K562 (cell line): Measurements from ENCODE around the gene CDKN2AIP. TPM values are rescaled to one million over a fixed set of nuclear protein-coding genes. Genes with fewer than 3 reads are reported as not detected.
A peak's percentile ranks its signal among the peaks of the same experiment; 100 is the strongest.

Experiments used
- BCL6 ChIP-seq: fragments of 250-450 bp; sonication (Bioruptor Pico); IDR thresholded peaks from 2 replicates; pipeline ENCODE4 v1.4.0; 2020
- CAMTA2 ChIP-seq: fragments of 250-450 bp; sonication (Bioruptor Pico); conservative IDR thresholded peaks from 2 replicates; pipeline ENCODE4 v1.5.1; 2022
- HDAC3 ChIP-seq: fragments of 450-650 bp; IDR thresholded peaks from 2 replicates; pipeline ENCODE4 v1.6.1; 2018; ENCODE audit warnings: borderline replicate concordance, mild to moderate bottlenecking, moderate library complexity; ENCODE audit not compliant: partially characterized antibody
- L3MBTL2 ChIP-seq: fragments of 450-650 bp; IDR thresholded peaks from 2 replicates; pipeline ENCODE4 v1.6.1; 2016; ENCODE audit warnings: mild to moderate bottlenecking, moderate library complexity
- MLLT1 ChIP-seq, 2 experiments: fragments of 450-650 bp; IDR thresholded peaks; 2 replicates each; pipeline ENCODE4 v1.6.1; 2016
- NCOA4 ChIP-seq: fragments of 450-650 bp; IDR thresholded peaks from 2 replicates; pipeline ENCODE4 v1.6.1; 2018; ENCODE audit warnings: mild to moderate bottlenecking; ENCODE audit not compliant: partially characterized antibody
- NELFE ChIP-seq: IDR thresholded peaks from 2 replicates; pipeline ENCODE4 v1.6.1; 2011; ENCODE audit warnings: mild to moderate bottlenecking; ENCODE audit not compliant: insufficient read depth, insufficient read length
- NEUROD1 ChIP-seq: fragments of 150-350 bp; IDR thresholded peaks from 2 replicates; pipeline ENCODE4 v1.6.1; 2014; ENCODE audit warnings: borderline replicate concordance, low read length, low read depth; ENCODE audit not compliant: partially characterized antibody
- PATZ1 ChIP-seq: fragments of 250-450 bp; sonication (Bioruptor Pico); IDR thresholded peaks from 2 replicates; pipeline ENCODE4 v1.5.0; 2020; ENCODE audit warnings: mild to moderate bottlenecking, borderline replicate concordance
- RBM39 ChIP-seq: fragments of 200-400 bp; formaldehyde crosslinking; optimal IDR thresholded peaks from 2 replicates; pipeline ENCODE3; 2018; ENCODE audit warnings: low read depth, low read length
- RFX1 ChIP-seq: fragments of 450-650 bp; IDR thresholded peaks from 2 replicates; pipeline ENCODE4 v1.6.1; 2016; ENCODE audit warnings: mild to moderate bottlenecking, moderate library complexity
- SAP30 ChIP-seq: fragments of 200-600 bp; sonication (generic); IDR thresholded peaks from 2 replicates; pipeline ENCODE4 v1.6.1; 2012; ENCODE audit warnings: borderline replicate concordance, low read depth, mild to moderate bottlenecking, moderate library complexity, low read length, control low read depth, inconsistent platforms; ENCODE audit not compliant: insufficient read depth, poor library complexity, severe bottlenecking
- SETDB1 ChIP-seq: IDR thresholded peaks from one replicate; pipeline ENCODE4 v1.6.1; 2012; ENCODE audit warnings: low read length, control low read depth, inconsistent platforms
- TFAP4 ChIP-seq: sonication (generic); formaldehyde crosslinking; IDR thresholded peaks from 2 replicates; pipeline ENCODE4 v1.8.0; 2022; ENCODE audit warnings: missing genetic modification reagents, mild to moderate bottlenecking, moderate library complexity, borderline replicate concordance
- USF1 ChIP-seq: sonication (generic); formaldehyde crosslinking; IDR thresholded peaks from 2 replicates; pipeline ENCODE4 v1.9.0; 2022; ENCODE audit warnings: mild to moderate bottlenecking, missing genetic modification reagents
- USF2 ChIP-seq: sonication (generic); formaldehyde crosslinking; IDR thresholded peaks from 2 replicates; pipeline ENCODE4 v1.5.0; 2020; ENCODE audit warnings: missing genetic modification reagents
- ZNF316 ChIP-seq: fragments of 450-650 bp; IDR thresholded peaks from 2 replicates; pipeline ENCODE4 v1.6.1; 2016
- ZNF717 ChIP-seq: fragments of 250-450 bp; sonication (Bioruptor Pico); IDR thresholded peaks from 2 replicates; pipeline ENCODE4 v1.5.0; 2021
- polyA plus RNA-seq, 8 experiments: library from polyadenylated mRNA; depleted of rRNA in 4 of 8; stranded (reverse) in 5 of 8; unstranded in 3 of 8; fragments of >200 nt; fragmentation: Nextera tagmentation in 2 of 8; fragmentation: Illumina TruSeq in 1 of 8; extraction: Ambion mirVana in 2 of 8; extraction: Trizol in 1 of 8; gene quantifications; 2 replicates each; pipeline versions ENCODE4 v1.2.1 to v1.2.3, GENCODE V29; 2011 to 2014; ENCODE audit warnings: inconsistent platforms in 1 of 8, missing spikeins in 1 of 8
- total RNA-seq, 7 experiments: library from RNA; depleted of rRNA in 6 of 7; stranded (reverse); fragments of >200 nt in 6 of 7; fragmentation: Illumina TruSeq in 2 of 7; extraction: Trizol in 2 of 7; gene quantifications; 2 replicates each; pipeline versions ENCODE4 v1.2.1 to v1.2.3, GENCODE V29; 2011 to 2021; ENCODE audit warnings: low replicate concordance in 1 of 7

The CDKN2AIP gene
- total and polyA plus RNA-seq, 9 of the 15 experiments (the other 6 are each of a cell fraction or from before 2014, with no cell fraction given), result 5.9 to 22.0 (median 19.7) TPM

GRCh38 chr4:183444214-183445096, at the start of gene CDKN2AIP (continued):
- TF ChIP-seq MLLT1 (IDR thresholded peaks at IDR 0.05) (peak in 1 of 2 experiments; percentile 87; a peak in 2 of 4 replicates), TFAP4 (CRISPR knock-in tag) (peak; percentile 86), NELFE (no peak), L3MBTL2 (peak; percentile 93), RBM39 (no peak), SETDB1 (no peak), PATZ1 (CRISPR knock-in tag) (no peak), SAP30 (peak; percentile 63), USF2 (peak; percentile 19; the same call in 1 of the 2 replicates), CAMTA2 (no peak), NCOA4 (no peak), HDAC3 (no peak), USF1 (CRISPR knock-in tag) (0 out of 2 replicates have a peak, but pooled peaks have one; percentile 27), ZNF717 (CRISPR knock-in tag) (no peak), RFX1 (no peak), NEUROD1 (no peak), ZNF316 (no peak), BCL6 (CRISPR knock-in tag) (no peak)
